Ishikawa (cell line): ENCODE measurements around the gene FHIT.

Experiments used
- CEBPB ChIP-seq: IDR thresholded peaks from 2 replicates; pipeline ENCODE4 v1.6.1; 2012
- CREB1 ChIP-seq: IDR thresholded peaks from 2 replicates; pipeline ENCODE4 v1.6.1; 2012; ENCODE audit warnings: low read depth
- EGR1 ChIP-seq: IDR thresholded peaks from 2 replicates; pipeline ENCODE4 v1.6.1; 2012
- EP300 ChIP-seq: IDR thresholded peaks from 2 replicates; pipeline ENCODE4 v1.6.1; 2012; ENCODE audit warnings: borderline replicate concordance
- FOXM1 ChIP-seq: IDR thresholded peaks from 2 replicates; pipeline ENCODE4 v1.6.1; 2012; ENCODE audit warnings: low read depth, borderline replicate concordance
- MAX ChIP-seq: IDR thresholded peaks from 2 replicates; pipeline ENCODE4 v1.6.1; 2012
- NFIC ChIP-seq: IDR thresholded peaks from 2 replicates; pipeline ENCODE4 v1.6.1; 2012
- RAD21 ChIP-seq: IDR thresholded peaks from 2 replicates; pipeline ENCODE4 v1.6.1; 2012; ENCODE audit warnings: low read depth
- REST ChIP-seq: IDR thresholded peaks from 2 replicates; pipeline ENCODE4 v1.6.1; 2012; ENCODE audit warnings: low read depth, mild to moderate bottlenecking
- TAF1 ChIP-seq: IDR thresholded peaks from 2 replicates; pipeline ENCODE4 v1.6.1; 2012; ENCODE audit warnings: low read depth, mild to moderate bottlenecking
- TCF12 ChIP-seq: IDR thresholded peaks from 2 replicates; pipeline ENCODE4 v1.6.1; 2012; ENCODE audit warnings: low read depth
- TEAD4 ChIP-seq: IDR thresholded peaks from 2 replicates; pipeline ENCODE4 v1.6.1; 2012
- USF1 ChIP-seq: IDR thresholded peaks from 2 replicates; pipeline ENCODE4 v1.6.1; 2012
- YY1 ChIP-seq: IDR thresholded peaks from 2 replicates; pipeline ENCODE4 v1.6.1; 2012; ENCODE audit warnings: low read depth
- ZBTB7A ChIP-seq: IDR thresholded peaks from 2 replicates; pipeline ENCODE4 v1.6.1; 2012; ENCODE audit warnings: low read depth

Gene FHIT

GRCh38 chr3:59936472-59936871, 1314.8 kb downstream of the FHIT start:
- TF ChIP-seq TEAD4 (no peak), NFIC (no peak), EP300 (no peak), TCF12 (no peak), EGR1 (no peak), TAF1 (no peak), REST (no peak), YY1 (no peak), CEBPB (no peak), ZBTB7A (no peak), USF1 (no peak), RAD21 (no peak), FOXM1 (no peak), CREB1 (no peak), MAX (no peak)

- no peak for TF ChIP-seq TCF12
- TF ChIP-seq TEAD4: no peak
- TF ChIP-seq RAD21: no peak
- no peak for TF ChIP-seq ZBTB7A
- no peak for TF ChIP-seq EGR1
- TF ChIP-seq MAX: no peak
- no peak for TF ChIP-seq YY1
Observed at GRCh38 chr3:59935025-59935424, 1316.2 kb downstream of the FHIT start.

- no peak for TF ChIP-seq TEAD4
- no peak for TF ChIP-seq NFIC
- no peak for TF ChIP-seq CREB1
- TF ChIP-seq USF1: no peak
- TF ChIP-seq YY1: no peak
- no peak for TF ChIP-seq FOXM1
- no peak for TF ChIP-seq EP300
- no peak for TF ChIP-seq REST
- no peak for TF ChIP-seq CEBPB
- TF ChIP-seq MAX: no peak
- no peak for TF ChIP-seq RAD21
- no peak for TF ChIP-seq EGR1
Observed at GRCh38 chr3:59930170-59930569, 1321.1 kb downstream of the FHIT start.

- TF ChIP-seq USF1: no peak
- TF ChIP-seq TEAD4: no peak
- no peak for TF ChIP-seq RAD21
- no peak for TF ChIP-seq CEBPB
- TF ChIP-seq TAF1: no peak
- TF ChIP-seq EP300: no peak
- no peak for TF ChIP-seq CREB1
- no peak for TF ChIP-seq EGR1
- no peak for TF ChIP-seq FOXM1
- no peak for TF ChIP-seq MAX
- no peak for TF ChIP-seq ZBTB7A
- TF ChIP-seq TCF12: no peak
- TF ChIP-seq REST: no peak
- no peak for TF ChIP-seq YY1
Observed at GRCh38 chr3:59927056-59927455, 1324.2 kb downstream of the FHIT start.
